ENCODE results near the gene ST8SIA6.

Gene ST8SIA6

DNA sequence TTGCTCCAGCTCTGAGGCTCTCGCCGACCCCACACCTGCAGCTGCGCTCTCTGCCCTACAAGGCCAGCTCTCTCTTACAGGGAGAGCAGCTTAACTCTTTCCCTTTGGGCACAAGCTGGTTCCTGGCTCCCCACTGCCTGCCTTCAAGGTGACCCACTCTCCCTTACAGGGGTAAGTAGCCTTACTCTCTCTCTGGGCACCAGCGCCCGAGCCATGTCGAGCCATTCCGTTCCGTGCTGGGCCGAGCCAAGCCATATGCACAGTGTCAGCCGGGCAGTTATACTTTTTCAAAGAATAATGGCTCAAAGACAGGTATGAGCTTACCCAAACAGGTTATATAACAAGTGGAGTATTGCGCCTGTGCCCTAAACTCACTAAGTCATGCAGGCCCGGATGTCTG is 181.7 kb downstream of the ST8SIA6 start:
- DNase-seq (ENCODE audit: low spot score) (no peak), FAIRE-seq (no peak)
